PC-9 (cell line): ENCODE data around the gene ZNF497. TPM values are rescaled to one million over a fixed set of nuclear protein-coding genes. Genes with fewer than 3 reads are reported as not detected.

Experiments used
- BruUV-seq: library from RNA; stranded (reverse); fragments of 400-500 nt; replicated peaks from 2 replicates; lab custom pipeline; 2021; lab: Mats Ljungman, UMichigan
- CTCF ChIA-PET: fragments of 300-600 bp; sonication (Branson Sonifier 250); formaldehyde crosslinking; loops from one replicate; lab custom pipeline; 2022; ENCODE audit warnings: antibody characterized with exemption; lab: Charles Lee
- POLR2A ChIA-PET: fragments of 300-600 bp; sonication (Branson Sonifier 250); formaldehyde crosslinking; loops from one replicate; lab custom pipeline; 2022; ENCODE audit warnings: antibody characterized with exemption; ENCODE audit not compliant: unreplicated experiment; lab: Charles Lee
- DNase-seq, 2 experiments: peaks; one replicate each; pipeline versions ENCODE4 v3.0.0 to v3.0.0-alpha.2; 2015 to 2022; ENCODE audit warnings: mixed read lengths in 1 of 2
- H2AFZ ChIP-seq: fragments of 200-600 bp; sonication (generic); 2 replicates; pipeline ENCODE4 v1.8.1; 2017; ENCODE audit warnings: antibody characterized with exemption
- H3F3A ChIP-seq: fragments of 200-600 bp; sonication (generic); 2 replicates; pipeline ENCODE4 v1.8.1; 2017; ENCODE audit warnings: antibody characterized with exemption, mild to moderate bottlenecking, low read depth; ENCODE audit not compliant: insufficient read depth
- H3K27ac ChIP-seq: fragments of 200-600 bp; sonication (generic); 2 replicates; pipeline ENCODE4 v1.6.1; 2016; ENCODE audit warnings: mixed run types
- H3K27me3 ChIP-seq: fragments of 200-600 bp; sonication (generic); 2 replicates; pipeline ENCODE4 v1.6.1; 2016; ENCODE audit warnings: low read depth, mixed run types; ENCODE audit not compliant: insufficient read depth
- H3K36me3 ChIP-seq: fragments of 200-600 bp; sonication (generic); 2 replicates; pipeline ENCODE4 v1.6.1; 2016; ENCODE audit warnings: low read depth, mixed run types
- H3K4me1 ChIP-seq: fragments of 200-600 bp; sonication (generic); replicated peaks from 2 replicates; pipeline ENCODE4 v1.6.1; 2016; ENCODE audit warnings: mixed run types; ENCODE audit not compliant: insufficient read depth
- H3K4me2 ChIP-seq: fragments of 200-600 bp; sonication (generic); 2 replicates; pipeline ENCODE4 v1.6.1; 2017; ENCODE audit warnings: mixed run types
- H3K4me3 ChIP-seq: fragments of 200-600 bp; sonication (generic); 2 replicates; pipeline ENCODE4 v1.6.1; 2016; ENCODE audit warnings: mixed run types
- H3K79me2 ChIP-seq: fragments of 200-600 bp; sonication (generic); 2 replicates; pipeline ENCODE4 v1.6.1; 2017; ENCODE audit warnings: low read depth, mixed run types
- H3K9me2 ChIP-seq: fragments of 200-600 bp; sonication (generic); 2 replicates; pipeline ENCODE4 v1.8.1; 2017; ENCODE audit warnings: mild to moderate bottlenecking; ENCODE audit not compliant: insufficient read depth
- H3K9me3 ChIP-seq: fragments of 200-600 bp; sonication (generic); 2 replicates; pipeline ENCODE4 v1.8.1; 2016; ENCODE audit warnings: low read depth; ENCODE audit not compliant: insufficient read depth
- H4K20me1 ChIP-seq: fragments of 200-600 bp; sonication (generic); 2 replicates; pipeline ENCODE4 v1.8.1; 2017; ENCODE audit not compliant: insufficient read depth
- CTCF ChIP-seq: fragments of 200-600 bp; sonication (generic); conservative IDR thresholded peaks from 2 replicates; pipeline ENCODE4 v1.6.1; 2017; ENCODE audit warnings: mixed run types, antibody characterized with exemption, mild to moderate bottlenecking, moderate library complexity
- EZH2 ChIP-seq: fragments of 200-600 bp; sonication (generic); IDR thresholded peaks from 2 replicates; pipeline ENCODE4 v1.8.0; 2017; ENCODE audit warnings: antibody characterized with exemption, low read depth
- intact Hi-C: fragments of 100-400 bp; cut with micrococcal nuclease; formaldehyde crosslinking; loops from one replicate; pipeline ENCODE4 v1.10.0; 2022; ENCODE audit not compliant: unreplicated experiment
- total RNA-seq: library from RNA; stranded (reverse); gene quantifications from 2 replicates; pipeline ENCODE4 v1.2.3, GENCODE V29; 2021

Gene ZNF497
- total RNA-seq, 1 experiment from 2014 or later, result 7.2 TPM

GRCh38 chr19:58334691-58335249 is 27.8 kb downstream of the ZNF497 start:
- H3F3A ChIP-seq, result no peaks in the 10 kb centered on the region
- H3K9me2 ChIP-seq, result no peaks in the 10 kb centered on the region
- TF ChIP-seq EZH2, result no peak
- no peak for TF ChIP-seq CTCF
- H3K79me2 ChIP-seq, result no peaks in the 10 kb centered on the region
- no peaks in the 10 kb centered on the region for H3K9me3 ChIP-seq
- H3K27ac ChIP-seq, result no peak overlapping the region
- no peak overlapping the region for H3K4me2 ChIP-seq
- H3K27me3 ChIP-seq, result no peaks in the 10 kb centered on the region
- H2AFZ ChIP-seq, result no peak overlapping the region
- BruUV-seq, result no TSS peak
- H3K36me3 ChIP-seq, result no peaks in the 10 kb centered on the region
- intact Hi-C loops, result no loop called here
- no peaks in the 10 kb centered on the region; the same call in 1 of the 2 replicates for H3K4me1 ChIP-seq
- CTCF ChIA-PET, result no interaction called here
- H3K4me3 ChIP-seq, result no peak overlapping the region
- H4K20me1 ChIP-seq, result no peaks in the 10 kb centered on the region
- POLR2A ChIA-PET, result no interaction called here
- no peak for DNase-seq

GRCh38 chr19:58332697-58333096 is 29.9 kb downstream of the ZNF497 start:
- Histone ChIP-seq H3K4me3 (no peak overlapping the region), H3K4me1 (no peaks in the 10 kb centered on the region; the same call in 1 of the 2 replicates), H4K20me1 (no peaks in the 10 kb centered on the region), H3K9me2 (no peaks in the 10 kb centered on the region), H3K79me2 (peaks cover 3% of the 10 kb centered on the region), H3K27me3 (no peaks in the 10 kb centered on the region), H3K4me2 (no peak overlapping the region), H2AFZ (no peak overlapping the region), H3K9me3 (no peaks in the 10 kb centered on the region), H3F3A (peaks cover 2% of the 10 kb centered on the region; the same call in 1 of the 2 replicates), H3K36me3 (no peaks in the 10 kb centered on the region), H3K27ac (no peak overlapping the region)
- CTCF ChIA-PET, result no interaction called here
- no TSS peak for BruUV-seq
- intact Hi-C loops, result no loop called here
- no peak for DNase-seq
- POLR2A ChIA-PET, result no interaction called here
- TF ChIP-seq EZH2 (no peak), CTCF (no peak)

- Histone ChIP-seq H4K20me1 (no peaks in the 10 kb centered on the region), H3K4me3 (no peak overlapping the region), H3K27ac (no peak overlapping the region), H2AFZ (no peak overlapping the region), H3F3A (peaks cover 9% of the 10 kb centered on the region; the same call in 1 of the 2 replicates), H3K79me2 (peaks cover 16% of the 10 kb centered on the region), H3K27me3 (no peaks in the 10 kb centered on the region), H3K4me2 (peak overlapping the region; percentile 49), H3K9me3 (no peaks in the 10 kb centered on the region), H3K9me2 (no peaks in the 10 kb centered on the region), H3K36me3 (no peaks in the 10 kb centered on the region), H3K4me1 (no peaks in the 10 kb centered on the region; the same call in 1 of the 2 replicates)
- peak; percentile 9 to 55 for DNase-seq
- ChIA-PET CTCF (no interaction called here), POLR2A (interaction anchor here (0.6 to 1.0 kb wide), 4 partner anchors 32 to 133 kb away, joined by 3 to 5 read pairs (median 4); no protein-coding TSS in a partner anchor)
- no peak for TF ChIP-seq EZH2
- intact Hi-C loops, result no loop called here
- no TSS peak for BruUV-seq
These were observed 32.1 kb downstream of the ZNF497 start for GRCh38 chr19:58330458-58330857.
